GM23338 (cell line): ENCODE results near the gene CXCR1. TPM values are rescaled to one million over a fixed set of nuclear protein-coding genes. Genes with fewer than 3 reads are reported as not detected.

ENCODE experiments used
- ATAC-seq: fragments of 200-7000 bp; cut with Tn5 transposase; 3 replicates; pipeline ENCODE4 v1.9.1; 2020
- DNase-seq: peaks from one replicate; pipeline ENCODE4 v3.0.0-alpha.2; 2015; ENCODE audit warnings: low spot score
- H2AFZ ChIP-seq: fragments of 200-600 bp; sonication (generic); 2 replicates; pipeline ENCODE4 v1.8.0; 2016; ENCODE audit warnings: antibody characterized with exemption, mild to moderate bottlenecking, moderate library complexity
- H3F3A ChIP-seq: fragments of 200-600 bp; sonication (generic); replicated peaks from 2 replicates; pipeline ENCODE4 v1.8.0; 2017; ENCODE audit warnings: antibody characterized with exemption, mixed run types, low read depth
- H3K27ac ChIP-seq: fragments of 200-600 bp; sonication (generic); 2 replicates; pipeline ENCODE4 v1.6.1; 2016; ENCODE audit warnings: low read depth
- H3K27me3 ChIP-seq: fragments of 200-600 bp; sonication (generic); 2 replicates; pipeline ENCODE4 v1.8.0; 2016; ENCODE audit warnings: mild to moderate bottlenecking, mixed run types, moderate library complexity; ENCODE audit not compliant: insufficient read depth
- H3K36me3 ChIP-seq: fragments of 200-600 bp; sonication (generic); 2 replicates; pipeline ENCODE4 v1.8.0; 2016; ENCODE audit warnings: mild to moderate bottlenecking; ENCODE audit not compliant: insufficient read depth
- H3K4me1 ChIP-seq: fragments of 200-600 bp; sonication (generic); 2 replicates; pipeline ENCODE4 v1.8.0; 2016; ENCODE audit warnings: mild to moderate bottlenecking, moderate library complexity; ENCODE audit not compliant: insufficient read depth
- H3K4me2 ChIP-seq: fragments of 200-600 bp; sonication (generic); 2 replicates; pipeline ENCODE4 v1.7.1; 2017; ENCODE audit warnings: mixed run types
- H3K4me3 ChIP-seq: fragments of 200-600 bp; sonication (generic); 2 replicates; pipeline ENCODE4 v1.6.1; 2016; ENCODE audit warnings: mixed run types
- H3K79me2 ChIP-seq: fragments of 200-600 bp; sonication (generic); replicated peaks from 2 replicates; pipeline ENCODE4 v1.8.0; 2017; ENCODE audit warnings: mild to moderate bottlenecking; ENCODE audit not compliant: insufficient read depth
- H3K9me2 ChIP-seq: fragments of 200-600 bp; sonication (generic); 2 replicates; pipeline ENCODE4 v1.8.0; 2017; ENCODE audit not compliant: insufficient read depth
- H4K20me1 ChIP-seq: fragments of 200-600 bp; sonication (generic); replicated peaks from 2 replicates; pipeline ENCODE4 v1.8.0; 2017; ENCODE audit warnings: mild to moderate bottlenecking; ENCODE audit not compliant: insufficient read depth
- H3K27ac Mint-ChIP-seq: 2 replicates; pipeline ENCODE4 v1.8.0; 2020; ENCODE audit warnings: inconsistent platforms, mild to moderate bottlenecking, moderate library complexity, mixed read lengths
- H3K27me3 Mint-ChIP-seq: 3 replicates; pipeline ENCODE4 v1.8.0; 2022; ENCODE audit warnings: low read depth, mild to moderate bottlenecking, moderate library complexity, mixed read lengths, inconsistent platforms; ENCODE audit not compliant: insufficient read depth, poor library complexity
- H3K36me3 Mint-ChIP-seq: 3 replicates; pipeline ENCODE4 v1.8.0; 2021; ENCODE audit warnings: low read depth, mild to moderate bottlenecking, inconsistent platforms, moderate library complexity, mixed read lengths
- H3K4me1 Mint-ChIP-seq: 3 replicates; pipeline ENCODE4 v1.8.0; 2020; ENCODE audit warnings: mild to moderate bottlenecking, inconsistent platforms, mixed read lengths
- H3K4me3 Mint-ChIP-seq: 3 replicates; pipeline ENCODE4 v1.8.0; 2021; ENCODE audit warnings: moderate library complexity, mild to moderate bottlenecking, inconsistent platforms, mixed read lengths
- H3K9me3 Mint-ChIP-seq: 3 replicates; pipeline ENCODE4 v1.8.0; 2020; ENCODE audit warnings: moderate library complexity, mild to moderate bottlenecking, inconsistent platforms, mixed read lengths
- CREB1 ChIP-seq: fragments of 250-450 bp; sonication (Bioruptor Pico); IDR thresholded peaks from 2 replicates; pipeline ENCODE4 v1.5.0; 2020; ENCODE audit warnings: low read depth, mild to moderate bottlenecking, moderate library complexity
- EZH2 ChIP-seq: fragments of 200-600 bp; sonication (generic); IDR thresholded peaks from one replicate; pipeline ENCODE4 v1.8.0; 2017; ENCODE audit warnings: antibody characterized with exemption, mild to moderate bottlenecking, low read depth; ENCODE audit not compliant: unreplicated experiment
- EZH2phosphoT487 ChIP-seq: fragments of 200-600 bp; sonication (generic); IDR thresholded peaks from one replicate; pipeline ENCODE4 v1.8.1; 2018; ENCODE audit warnings: antibody characterized with exemption; ENCODE audit not compliant: unreplicated experiment
- JUNB ChIP-seq: IDR thresholded peaks from one replicate; pipeline ENCODE4 v1.6.1; 2016; ENCODE audit warnings: antibody characterized with exemption; ENCODE audit not compliant: unreplicated experiment
- NANOG ChIP-seq: IDR thresholded peaks from 2 replicates; pipeline ENCODE4 v1.6.1; 2016; ENCODE audit warnings: antibody characterized with exemption, borderline replicate concordance
- POLR2AphosphoS5 ChIP-seq: IDR thresholded peaks from 2 replicates; pipeline ENCODE4 v1.6.1; 2016; ENCODE audit warnings: antibody characterized with exemption, low read depth
- STAT1 ChIP-seq: IDR thresholded peaks from one replicate; pipeline ENCODE4 v1.6.1; 2016; ENCODE audit warnings: antibody characterized with exemption; ENCODE audit not compliant: unreplicated experiment
- ZNF114 ChIP-seq: fragments of 250-450 bp; sonication (Bioruptor Pico); IDR thresholded peaks from 2 replicates; pipeline ENCODE4 v1.5.0; 2020; ENCODE audit warnings: mild to moderate bottlenecking, moderate library complexity
- ZNF331 ChIP-seq: fragments of 250-450 bp; sonication (Bioruptor Pico); IDR thresholded peaks from 2 replicates; pipeline ENCODE4 v1.5.0; 2020; ENCODE audit warnings: low read depth, mild to moderate bottlenecking, moderate library complexity
- polyA plus RNA-seq: library from polyadenylated mRNA; unstranded; fragments of >200 nt; fragmentation: Nextera tagmentation; extraction: Ambion mirVana; gene quantifications from 2 replicates; pipeline ENCODE4 v1.2.1, GENCODE V29; 2016
- total RNA-seq: library from RNA; depleted of rRNA; stranded (reverse); fragments of >200 nt; shearing (Covaris generic); gene quantifications from 2 replicates; pipeline ENCODE4 v1.2.3, GENCODE V29; 2014
- TF ChIP-seq, protein P1 (sequence below): fragments of 250-450 bp; sonication (Bioruptor Pico); IDR thresholded peaks from 2 replicates; pipeline ENCODE4 v1.5.0; 2020; ENCODE audit warnings: mild to moderate bottlenecking, moderate library complexity
- TF ChIP-seq, protein P2 (sequence below), 2 experiments: fragments of 200-600 bp in 1 of 2; sonication (generic) in 1 of 2; conservative IDR thresholded peaks; 2 replicates each; pipeline versions ENCODE4 v1.5.1 to v1.6.1; 2016 to 2017; ENCODE audit warnings: antibody characterized with exemption in 2 of 2, low read depth in 2 of 2, mild to moderate bottlenecking in 2 of 2, moderate library complexity in 1 of 2
- TF ChIP-seq, protein P3 (sequence below): IDR thresholded peaks from one replicate; pipeline ENCODE4 v1.6.1; 2018; ENCODE audit warnings: antibody characterized with exemption; ENCODE audit not compliant: unreplicated experiment
- TF ChIP-seq, protein P4 (sequence below): IDR thresholded peaks from 2 replicates; pipeline ENCODE4 v1.6.1; 2016; ENCODE audit warnings: antibody characterized with exemption

Gene CXCR1
- total and polyA plus RNA-seq, 2 experiments from 2014 or later = not detected

DNA sequence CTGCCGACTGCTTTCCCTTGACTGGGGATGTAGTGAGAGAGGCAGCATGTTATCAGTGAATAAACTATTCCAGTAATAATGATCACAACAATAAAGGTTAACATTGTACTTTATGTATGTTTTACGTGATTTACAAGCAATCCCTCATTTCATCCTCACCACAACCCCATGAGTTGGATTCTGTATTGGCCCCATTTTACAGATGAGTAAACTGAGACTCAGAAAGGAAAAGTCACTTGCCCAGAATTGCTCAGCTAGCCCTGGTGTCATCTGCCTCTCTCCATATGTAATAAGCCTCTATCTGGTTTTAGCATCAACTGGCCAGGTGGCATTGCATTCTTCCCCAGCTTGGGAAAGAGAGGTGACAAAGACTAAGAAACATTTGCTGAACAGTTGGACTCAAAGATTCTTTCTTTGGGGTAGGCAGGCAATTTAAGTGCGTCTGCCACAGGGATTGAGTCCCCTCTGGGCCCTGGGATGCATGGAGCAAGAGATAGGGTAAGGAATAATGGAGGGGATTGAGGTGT, 38.8 kb downstream of the CXCR1 start:
- no peak for TF ChIP-seq EZH2
- TF ChIP-seq EZH2phosphoT487 = no peak
- TF ChIP-seq STAT1 = no peak
- TF ChIP-seq, protein P1, sequence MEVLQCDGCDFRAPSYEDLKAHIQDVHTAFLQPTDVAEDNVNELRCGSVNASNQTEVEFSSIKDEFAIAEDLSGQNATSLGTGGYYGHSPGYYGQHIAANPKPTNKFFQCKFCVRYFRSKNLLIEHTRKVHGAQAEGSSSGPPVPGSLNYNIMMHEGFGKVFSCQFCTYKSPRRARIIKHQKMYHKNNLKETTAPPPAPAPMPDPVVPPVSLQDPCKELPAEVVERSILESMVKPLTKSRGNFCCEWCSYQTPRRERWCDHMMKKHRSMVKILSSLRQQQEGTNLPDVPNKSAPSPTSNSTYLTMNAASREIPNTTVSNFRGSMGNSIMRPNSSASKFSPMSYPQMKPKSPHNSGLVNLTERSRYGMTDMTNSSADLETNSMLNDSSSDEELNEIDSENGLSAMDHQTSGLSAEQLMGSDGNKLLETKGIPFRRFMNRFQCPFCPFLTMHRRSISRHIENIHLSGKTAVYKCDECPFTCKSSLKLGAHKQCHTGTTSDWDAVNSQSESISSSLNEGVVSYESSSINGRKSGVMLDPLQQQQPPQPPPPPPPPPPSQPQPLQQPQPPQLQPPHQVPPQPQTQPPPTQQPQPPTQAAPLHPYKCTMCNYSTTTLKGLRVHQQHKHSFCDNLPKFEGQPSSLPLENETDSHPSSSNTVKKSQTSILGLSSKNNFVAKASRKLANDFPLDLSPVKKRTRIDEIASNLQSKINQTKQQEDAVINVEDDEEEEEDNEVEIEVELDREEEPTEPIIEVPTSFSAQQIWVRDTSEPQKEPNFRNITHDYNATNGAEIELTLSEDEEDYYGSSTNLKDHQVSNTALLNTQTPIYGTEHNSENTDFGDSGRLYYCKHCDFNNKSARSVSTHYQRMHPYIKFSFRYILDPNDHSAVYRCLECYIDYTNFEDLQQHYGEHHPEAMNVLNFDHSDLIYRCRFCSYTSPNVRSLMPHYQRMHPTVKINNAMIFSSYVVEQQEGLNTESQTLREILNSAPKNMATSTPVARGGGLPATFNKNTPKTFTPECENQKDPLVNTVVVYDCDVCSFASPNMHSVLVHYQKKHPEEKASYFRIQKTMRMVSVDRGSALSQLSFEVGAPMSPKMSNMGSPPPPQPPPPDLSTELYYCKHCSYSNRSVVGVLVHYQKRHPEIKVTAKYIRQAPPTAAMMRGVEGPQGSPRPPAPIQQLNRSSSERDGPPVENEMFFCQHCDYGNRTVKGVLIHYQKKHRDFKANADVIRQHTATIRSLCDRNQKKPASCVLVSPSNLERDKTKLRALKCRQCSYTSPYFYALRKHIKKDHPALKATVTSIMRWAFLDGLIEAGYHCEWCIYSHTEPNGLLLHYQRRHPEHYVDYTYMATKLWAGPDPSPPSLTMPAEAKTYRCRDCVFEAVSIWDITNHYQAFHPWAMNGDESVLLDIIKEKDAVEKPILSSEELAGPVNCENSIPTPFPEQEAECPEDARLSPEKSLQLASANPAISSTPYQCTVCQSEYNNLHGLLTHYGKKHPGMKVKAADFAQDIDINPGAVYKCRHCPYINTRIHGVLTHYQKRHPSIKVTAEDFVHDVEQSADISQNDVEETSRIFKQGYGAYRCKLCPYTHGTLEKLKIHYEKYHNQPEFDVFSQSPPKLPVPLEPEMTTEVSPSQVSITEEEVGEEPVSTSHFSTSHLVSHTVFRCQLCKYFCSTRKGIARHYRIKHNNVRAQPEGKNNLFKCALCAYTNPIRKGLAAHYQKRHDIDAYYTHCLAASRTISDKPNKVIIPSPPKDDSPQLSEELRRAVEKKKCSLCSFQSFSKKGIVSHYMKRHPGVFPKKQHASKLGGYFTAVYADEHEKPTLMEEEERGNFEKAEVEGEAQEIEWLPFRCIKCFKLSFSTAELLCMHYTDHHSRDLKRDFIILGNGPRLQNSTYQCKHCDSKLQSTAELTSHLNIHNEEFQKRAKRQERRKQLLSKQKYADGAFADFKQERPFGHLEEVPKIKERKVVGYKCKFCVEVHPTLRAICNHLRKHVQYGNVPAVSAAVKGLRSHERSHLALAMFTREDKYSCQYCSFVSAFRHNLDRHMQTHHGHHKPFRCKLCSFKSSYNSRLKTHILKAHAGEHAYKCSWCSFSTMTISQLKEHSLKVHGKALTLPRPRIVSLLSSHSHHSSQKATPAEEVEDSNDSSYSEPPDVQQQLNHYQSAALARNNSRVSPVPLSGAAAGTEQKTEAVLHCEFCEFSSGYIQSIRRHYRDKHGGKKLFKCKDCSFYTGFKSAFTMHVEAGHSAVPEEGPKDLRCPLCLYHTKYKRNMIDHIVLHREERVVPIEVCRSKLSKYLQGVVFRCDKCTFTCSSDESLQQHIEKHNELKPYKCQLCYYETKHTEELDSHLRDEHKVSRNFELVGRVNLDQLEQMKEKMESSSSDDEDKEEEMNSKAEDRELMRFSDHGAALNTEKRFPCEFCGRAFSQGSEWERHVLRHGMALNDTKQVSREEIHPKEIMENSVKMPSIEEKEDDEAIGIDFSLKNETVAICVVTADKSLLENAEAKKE = no peak
- TF ChIP-seq, protein P2, sequence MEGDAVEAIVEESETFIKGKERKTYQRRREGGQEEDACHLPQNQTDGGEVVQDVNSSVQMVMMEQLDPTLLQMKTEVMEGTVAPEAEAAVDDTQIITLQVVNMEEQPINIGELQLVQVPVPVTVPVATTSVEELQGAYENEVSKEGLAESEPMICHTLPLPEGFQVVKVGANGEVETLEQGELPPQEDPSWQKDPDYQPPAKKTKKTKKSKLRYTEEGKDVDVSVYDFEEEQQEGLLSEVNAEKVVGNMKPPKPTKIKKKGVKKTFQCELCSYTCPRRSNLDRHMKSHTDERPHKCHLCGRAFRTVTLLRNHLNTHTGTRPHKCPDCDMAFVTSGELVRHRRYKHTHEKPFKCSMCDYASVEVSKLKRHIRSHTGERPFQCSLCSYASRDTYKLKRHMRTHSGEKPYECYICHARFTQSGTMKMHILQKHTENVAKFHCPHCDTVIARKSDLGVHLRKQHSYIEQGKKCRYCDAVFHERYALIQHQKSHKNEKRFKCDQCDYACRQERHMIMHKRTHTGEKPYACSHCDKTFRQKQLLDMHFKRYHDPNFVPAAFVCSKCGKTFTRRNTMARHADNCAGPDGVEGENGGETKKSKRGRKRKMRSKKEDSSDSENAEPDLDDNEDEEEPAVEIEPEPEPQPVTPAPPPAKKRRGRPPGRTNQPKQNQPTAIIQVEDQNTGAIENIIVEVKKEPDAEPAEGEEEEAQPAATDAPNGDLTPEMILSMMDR (conservative IDR thresholded peaks at IDR 0.05; ENCODE audit: low read depth in 2 of 2) = no peak
- TF ChIP-seq, protein P3, sequence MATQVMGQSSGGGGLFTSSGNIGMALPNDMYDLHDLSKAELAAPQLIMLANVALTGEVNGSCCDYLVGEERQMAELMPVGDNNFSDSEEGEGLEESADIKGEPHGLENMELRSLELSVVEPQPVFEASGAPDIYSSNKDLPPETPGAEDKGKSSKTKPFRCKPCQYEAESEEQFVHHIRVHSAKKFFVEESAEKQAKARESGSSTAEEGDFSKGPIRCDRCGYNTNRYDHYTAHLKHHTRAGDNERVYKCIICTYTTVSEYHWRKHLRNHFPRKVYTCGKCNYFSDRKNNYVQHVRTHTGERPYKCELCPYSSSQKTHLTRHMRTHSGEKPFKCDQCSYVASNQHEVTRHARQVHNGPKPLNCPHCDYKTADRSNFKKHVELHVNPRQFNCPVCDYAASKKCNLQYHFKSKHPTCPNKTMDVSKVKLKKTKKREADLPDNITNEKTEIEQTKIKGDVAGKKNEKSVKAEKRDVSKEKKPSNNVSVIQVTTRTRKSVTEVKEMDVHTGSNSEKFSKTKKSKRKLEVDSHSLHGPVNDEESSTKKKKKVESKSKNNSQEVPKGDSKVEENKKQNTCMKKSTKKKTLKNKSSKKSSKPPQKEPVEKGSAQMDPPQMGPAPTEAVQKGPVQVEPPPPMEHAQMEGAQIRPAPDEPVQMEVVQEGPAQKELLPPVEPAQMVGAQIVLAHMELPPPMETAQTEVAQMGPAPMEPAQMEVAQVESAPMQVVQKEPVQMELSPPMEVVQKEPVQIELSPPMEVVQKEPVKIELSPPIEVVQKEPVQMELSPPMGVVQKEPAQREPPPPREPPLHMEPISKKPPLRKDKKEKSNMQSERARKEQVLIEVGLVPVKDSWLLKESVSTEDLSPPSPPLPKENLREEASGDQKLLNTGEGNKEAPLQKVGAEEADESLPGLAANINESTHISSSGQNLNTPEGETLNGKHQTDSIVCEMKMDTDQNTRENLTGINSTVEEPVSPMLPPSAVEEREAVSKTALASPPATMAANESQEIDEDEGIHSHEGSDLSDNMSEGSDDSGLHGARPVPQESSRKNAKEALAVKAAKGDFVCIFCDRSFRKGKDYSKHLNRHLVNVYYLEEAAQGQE = no peak
- no peak for TF ChIP-seq JUNB
- no peak for TF ChIP-seq NANOG
- no peak for TF ChIP-seq CREB1 (CRISPR knock-in tag)
- TF ChIP-seq ZNF331 (CRISPR knock-in tag) = no peak
- TF ChIP-seq, protein P4, sequence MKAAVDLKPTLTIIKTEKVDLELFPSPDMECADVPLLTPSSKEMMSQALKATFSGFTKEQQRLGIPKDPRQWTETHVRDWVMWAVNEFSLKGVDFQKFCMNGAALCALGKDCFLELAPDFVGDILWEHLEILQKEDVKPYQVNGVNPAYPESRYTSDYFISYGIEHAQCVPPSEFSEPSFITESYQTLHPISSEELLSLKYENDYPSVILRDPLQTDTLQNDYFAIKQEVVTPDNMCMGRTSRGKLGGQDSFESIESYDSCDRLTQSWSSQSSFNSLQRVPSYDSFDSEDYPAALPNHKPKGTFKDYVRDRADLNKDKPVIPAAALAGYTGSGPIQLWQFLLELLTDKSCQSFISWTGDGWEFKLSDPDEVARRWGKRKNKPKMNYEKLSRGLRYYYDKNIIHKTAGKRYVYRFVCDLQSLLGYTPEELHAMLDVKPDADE = no peak
- no peak for TF ChIP-seq ZNF114
- no peak for TF ChIP-seq POLR2AphosphoS5
- Histone ChIP-seq H3K79me2 (no peaks in the 10 kb centered on the region), H3F3A (no peaks in the 10 kb centered on the region; the same call in 1 of the 2 replicates), H3K36me3 (no peaks in the 10 kb centered on the region), H3K27me3 (no peaks in the 10 kb centered on the region), H3K27ac (no peak overlapping the region), H3K4me3 (no peak overlapping the region), H3K4me2 (no peak overlapping the region), H3K4me1 (peaks cover 15% of the 10 kb centered on the region; the same call in 1 of the 2 replicates), H4K20me1 (no peaks in the 10 kb centered on the region), H2AFZ (no peak overlapping the region), H3K9me2 (peaks cover 8% of the 10 kb centered on the region)
- no peaks in the 10 kb centered on the region for H3K36me3 Mint-ChIP-seq
- no peak for ATAC-seq
- peaks cover 9% of the 10 kb centered on the region for H3K27me3 Mint-ChIP-seq
- H3K4me3 Mint-ChIP-seq = no peak overlapping the region
- no peak for DNase-seq
- H3K9me3 Mint-ChIP-seq = peaks cover under 1% of the 10 kb centered on the region; the same call in 2 of the 3 replicates
- H3K4me1 Mint-ChIP-seq = peaks cover 14% of the 10 kb centered on the region
- H3K27ac Mint-ChIP-seq = no peak overlapping the region
